GM23338 (cell line): ENCODE data around the gene HPS5. TPM values are rescaled to one million over a fixed set of nuclear protein-coding genes. Genes with fewer than 3 reads are reported as not detected.

Source experiments
- ATAC-seq: fragments of 200-7000 bp; cut with Tn5 transposase; 3 replicates; pipeline ENCODE4 v1.9.1; 2020
- DNase-seq: peaks from one replicate; pipeline ENCODE4 v3.0.0-alpha.2; 2015; ENCODE audit warnings: low spot score
- H2AFZ ChIP-seq: fragments of 200-600 bp; sonication (generic); 2 replicates; pipeline ENCODE4 v1.8.0; 2016; ENCODE audit warnings: antibody characterized with exemption, mild to moderate bottlenecking, moderate library complexity
- H3F3A ChIP-seq: fragments of 200-600 bp; sonication (generic); replicated peaks from 2 replicates; pipeline ENCODE4 v1.8.0; 2017; ENCODE audit warnings: antibody characterized with exemption, mixed run types, low read depth
- H3K27ac ChIP-seq: fragments of 200-600 bp; sonication (generic); 2 replicates; pipeline ENCODE4 v1.6.1; 2016; ENCODE audit warnings: low read depth
- H3K27me3 ChIP-seq: fragments of 200-600 bp; sonication (generic); 2 replicates; pipeline ENCODE4 v1.8.0; 2016; ENCODE audit warnings: mild to moderate bottlenecking, mixed run types, moderate library complexity; ENCODE audit not compliant: insufficient read depth
- H3K36me3 ChIP-seq: fragments of 200-600 bp; sonication (generic); 2 replicates; pipeline ENCODE4 v1.8.0; 2016; ENCODE audit warnings: mild to moderate bottlenecking; ENCODE audit not compliant: insufficient read depth
- H3K4me1 ChIP-seq: fragments of 200-600 bp; sonication (generic); 2 replicates; pipeline ENCODE4 v1.8.0; 2016; ENCODE audit warnings: mild to moderate bottlenecking, moderate library complexity; ENCODE audit not compliant: insufficient read depth
- H3K4me2 ChIP-seq: fragments of 200-600 bp; sonication (generic); 2 replicates; pipeline ENCODE4 v1.7.1; 2017; ENCODE audit warnings: mixed run types
- H3K4me3 ChIP-seq: fragments of 200-600 bp; sonication (generic); 2 replicates; pipeline ENCODE4 v1.6.1; 2016; ENCODE audit warnings: mixed run types
- H3K79me2 ChIP-seq: fragments of 200-600 bp; sonication (generic); replicated peaks from 2 replicates; pipeline ENCODE4 v1.8.0; 2017; ENCODE audit warnings: mild to moderate bottlenecking; ENCODE audit not compliant: insufficient read depth
- H3K9me2 ChIP-seq: fragments of 200-600 bp; sonication (generic); 2 replicates; pipeline ENCODE4 v1.8.0; 2017; ENCODE audit not compliant: insufficient read depth
- H4K20me1 ChIP-seq: fragments of 200-600 bp; sonication (generic); replicated peaks from 2 replicates; pipeline ENCODE4 v1.8.0; 2017; ENCODE audit warnings: mild to moderate bottlenecking; ENCODE audit not compliant: insufficient read depth
- H3K27ac Mint-ChIP-seq: 2 replicates; pipeline ENCODE4 v1.8.0; 2020; ENCODE audit warnings: inconsistent platforms, mild to moderate bottlenecking, moderate library complexity, mixed read lengths
- H3K27me3 Mint-ChIP-seq: 3 replicates; pipeline ENCODE4 v1.8.0; 2022; ENCODE audit warnings: low read depth, mild to moderate bottlenecking, moderate library complexity, mixed read lengths, inconsistent platforms; ENCODE audit not compliant: insufficient read depth, poor library complexity
- H3K36me3 Mint-ChIP-seq: 3 replicates; pipeline ENCODE4 v1.8.0; 2021; ENCODE audit warnings: low read depth, mild to moderate bottlenecking, inconsistent platforms, moderate library complexity, mixed read lengths
- H3K4me1 Mint-ChIP-seq: 3 replicates; pipeline ENCODE4 v1.8.0; 2020; ENCODE audit warnings: mild to moderate bottlenecking, inconsistent platforms, mixed read lengths
- H3K4me3 Mint-ChIP-seq: 3 replicates; pipeline ENCODE4 v1.8.0; 2021; ENCODE audit warnings: moderate library complexity, mild to moderate bottlenecking, inconsistent platforms, mixed read lengths
- H3K9me3 Mint-ChIP-seq: 3 replicates; pipeline ENCODE4 v1.8.0; 2020; ENCODE audit warnings: moderate library complexity, mild to moderate bottlenecking, inconsistent platforms, mixed read lengths
- CTCF ChIP-seq, 2 experiments: fragments of 200-600 bp in 1 of 2; sonication (generic) in 1 of 2; conservative IDR thresholded peaks; 2 replicates each; pipeline versions ENCODE4 v1.5.1 to v1.6.1; 2016 to 2017; ENCODE audit warnings: antibody characterized with exemption in 2 of 2, low read depth in 2 of 2, mild to moderate bottlenecking in 2 of 2, moderate library complexity in 1 of 2
- STAT1 ChIP-seq: IDR thresholded peaks from one replicate; pipeline ENCODE4 v1.6.1; 2016; ENCODE audit warnings: antibody characterized with exemption; ENCODE audit not compliant: unreplicated experiment
- polyA plus RNA-seq: library from polyadenylated mRNA; unstranded; fragments of >200 nt; fragmentation: Nextera tagmentation; extraction: Ambion mirVana; gene quantifications from 2 replicates; pipeline ENCODE4 v1.2.1, GENCODE V29; 2016
- total RNA-seq: library from RNA; depleted of rRNA; stranded (reverse); fragments of >200 nt; shearing (Covaris generic); gene quantifications from 2 replicates; pipeline ENCODE4 v1.2.3, GENCODE V29; 2014
- TF ChIP-seq, protein P1 (sequence below): IDR thresholded peaks from one replicate; pipeline ENCODE4 v1.6.1; 2018; ENCODE audit warnings: antibody characterized with exemption; ENCODE audit not compliant: unreplicated experiment
- TF ChIP-seq, protein P2 (sequence below): fragments of 250-450 bp; sonication (Bioruptor Pico); IDR thresholded peaks from 2 replicates; pipeline ENCODE4 v1.5.0; 2020; ENCODE audit warnings: mild to moderate bottlenecking, moderate library complexity

The HPS5 gene
- total and polyA plus RNA-seq, 2 experiments from 2014 or later: 11.5 to 18.6 TPM

- H3K79me2 ChIP-seq: no peaks in the 10 kb centered on the region
- H2AFZ ChIP-seq: no peak overlapping the region
- 0 out of 2 replicates have a peak, but pooled peaks cover under 1% of the 10 kb centered on the region for H3K36me3 ChIP-seq
- DNase-seq: no peak
- H3K9me2 ChIP-seq: no peaks in the 10 kb centered on the region
- Mint-ChIP-seq H3K9me3 (no peaks in the 10 kb centered on the region), H3K27ac (no peak overlapping the region), H3K4me3 (no peak overlapping the region), H3K27me3 (peaks cover 2% of the 10 kb centered on the region), H3K4me1 (no peaks in the 10 kb centered on the region), H3K36me3 (peaks cover 10% of the 10 kb centered on the region; the same call in 2 of the 3 replicates)
- no peak overlapping the region for H3K4me2 ChIP-seq
- no peak for ATAC-seq
- H4K20me1 ChIP-seq: no peaks in the 10 kb centered on the region; the same call in 1 of the 2 replicates
- H3K4me3 ChIP-seq: no peak overlapping the region
- no peaks in the 10 kb centered on the region for H3K27me3 ChIP-seq
- TF ChIP-seq, protein P1, sequence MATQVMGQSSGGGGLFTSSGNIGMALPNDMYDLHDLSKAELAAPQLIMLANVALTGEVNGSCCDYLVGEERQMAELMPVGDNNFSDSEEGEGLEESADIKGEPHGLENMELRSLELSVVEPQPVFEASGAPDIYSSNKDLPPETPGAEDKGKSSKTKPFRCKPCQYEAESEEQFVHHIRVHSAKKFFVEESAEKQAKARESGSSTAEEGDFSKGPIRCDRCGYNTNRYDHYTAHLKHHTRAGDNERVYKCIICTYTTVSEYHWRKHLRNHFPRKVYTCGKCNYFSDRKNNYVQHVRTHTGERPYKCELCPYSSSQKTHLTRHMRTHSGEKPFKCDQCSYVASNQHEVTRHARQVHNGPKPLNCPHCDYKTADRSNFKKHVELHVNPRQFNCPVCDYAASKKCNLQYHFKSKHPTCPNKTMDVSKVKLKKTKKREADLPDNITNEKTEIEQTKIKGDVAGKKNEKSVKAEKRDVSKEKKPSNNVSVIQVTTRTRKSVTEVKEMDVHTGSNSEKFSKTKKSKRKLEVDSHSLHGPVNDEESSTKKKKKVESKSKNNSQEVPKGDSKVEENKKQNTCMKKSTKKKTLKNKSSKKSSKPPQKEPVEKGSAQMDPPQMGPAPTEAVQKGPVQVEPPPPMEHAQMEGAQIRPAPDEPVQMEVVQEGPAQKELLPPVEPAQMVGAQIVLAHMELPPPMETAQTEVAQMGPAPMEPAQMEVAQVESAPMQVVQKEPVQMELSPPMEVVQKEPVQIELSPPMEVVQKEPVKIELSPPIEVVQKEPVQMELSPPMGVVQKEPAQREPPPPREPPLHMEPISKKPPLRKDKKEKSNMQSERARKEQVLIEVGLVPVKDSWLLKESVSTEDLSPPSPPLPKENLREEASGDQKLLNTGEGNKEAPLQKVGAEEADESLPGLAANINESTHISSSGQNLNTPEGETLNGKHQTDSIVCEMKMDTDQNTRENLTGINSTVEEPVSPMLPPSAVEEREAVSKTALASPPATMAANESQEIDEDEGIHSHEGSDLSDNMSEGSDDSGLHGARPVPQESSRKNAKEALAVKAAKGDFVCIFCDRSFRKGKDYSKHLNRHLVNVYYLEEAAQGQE: no peak
- TF ChIP-seq STAT1 (no peak), CTCF (conservative IDR thresholded peaks at IDR 0.05; ENCODE audit: low read depth in 2 of 2) (no peak)
- TF ChIP-seq, protein P2, sequence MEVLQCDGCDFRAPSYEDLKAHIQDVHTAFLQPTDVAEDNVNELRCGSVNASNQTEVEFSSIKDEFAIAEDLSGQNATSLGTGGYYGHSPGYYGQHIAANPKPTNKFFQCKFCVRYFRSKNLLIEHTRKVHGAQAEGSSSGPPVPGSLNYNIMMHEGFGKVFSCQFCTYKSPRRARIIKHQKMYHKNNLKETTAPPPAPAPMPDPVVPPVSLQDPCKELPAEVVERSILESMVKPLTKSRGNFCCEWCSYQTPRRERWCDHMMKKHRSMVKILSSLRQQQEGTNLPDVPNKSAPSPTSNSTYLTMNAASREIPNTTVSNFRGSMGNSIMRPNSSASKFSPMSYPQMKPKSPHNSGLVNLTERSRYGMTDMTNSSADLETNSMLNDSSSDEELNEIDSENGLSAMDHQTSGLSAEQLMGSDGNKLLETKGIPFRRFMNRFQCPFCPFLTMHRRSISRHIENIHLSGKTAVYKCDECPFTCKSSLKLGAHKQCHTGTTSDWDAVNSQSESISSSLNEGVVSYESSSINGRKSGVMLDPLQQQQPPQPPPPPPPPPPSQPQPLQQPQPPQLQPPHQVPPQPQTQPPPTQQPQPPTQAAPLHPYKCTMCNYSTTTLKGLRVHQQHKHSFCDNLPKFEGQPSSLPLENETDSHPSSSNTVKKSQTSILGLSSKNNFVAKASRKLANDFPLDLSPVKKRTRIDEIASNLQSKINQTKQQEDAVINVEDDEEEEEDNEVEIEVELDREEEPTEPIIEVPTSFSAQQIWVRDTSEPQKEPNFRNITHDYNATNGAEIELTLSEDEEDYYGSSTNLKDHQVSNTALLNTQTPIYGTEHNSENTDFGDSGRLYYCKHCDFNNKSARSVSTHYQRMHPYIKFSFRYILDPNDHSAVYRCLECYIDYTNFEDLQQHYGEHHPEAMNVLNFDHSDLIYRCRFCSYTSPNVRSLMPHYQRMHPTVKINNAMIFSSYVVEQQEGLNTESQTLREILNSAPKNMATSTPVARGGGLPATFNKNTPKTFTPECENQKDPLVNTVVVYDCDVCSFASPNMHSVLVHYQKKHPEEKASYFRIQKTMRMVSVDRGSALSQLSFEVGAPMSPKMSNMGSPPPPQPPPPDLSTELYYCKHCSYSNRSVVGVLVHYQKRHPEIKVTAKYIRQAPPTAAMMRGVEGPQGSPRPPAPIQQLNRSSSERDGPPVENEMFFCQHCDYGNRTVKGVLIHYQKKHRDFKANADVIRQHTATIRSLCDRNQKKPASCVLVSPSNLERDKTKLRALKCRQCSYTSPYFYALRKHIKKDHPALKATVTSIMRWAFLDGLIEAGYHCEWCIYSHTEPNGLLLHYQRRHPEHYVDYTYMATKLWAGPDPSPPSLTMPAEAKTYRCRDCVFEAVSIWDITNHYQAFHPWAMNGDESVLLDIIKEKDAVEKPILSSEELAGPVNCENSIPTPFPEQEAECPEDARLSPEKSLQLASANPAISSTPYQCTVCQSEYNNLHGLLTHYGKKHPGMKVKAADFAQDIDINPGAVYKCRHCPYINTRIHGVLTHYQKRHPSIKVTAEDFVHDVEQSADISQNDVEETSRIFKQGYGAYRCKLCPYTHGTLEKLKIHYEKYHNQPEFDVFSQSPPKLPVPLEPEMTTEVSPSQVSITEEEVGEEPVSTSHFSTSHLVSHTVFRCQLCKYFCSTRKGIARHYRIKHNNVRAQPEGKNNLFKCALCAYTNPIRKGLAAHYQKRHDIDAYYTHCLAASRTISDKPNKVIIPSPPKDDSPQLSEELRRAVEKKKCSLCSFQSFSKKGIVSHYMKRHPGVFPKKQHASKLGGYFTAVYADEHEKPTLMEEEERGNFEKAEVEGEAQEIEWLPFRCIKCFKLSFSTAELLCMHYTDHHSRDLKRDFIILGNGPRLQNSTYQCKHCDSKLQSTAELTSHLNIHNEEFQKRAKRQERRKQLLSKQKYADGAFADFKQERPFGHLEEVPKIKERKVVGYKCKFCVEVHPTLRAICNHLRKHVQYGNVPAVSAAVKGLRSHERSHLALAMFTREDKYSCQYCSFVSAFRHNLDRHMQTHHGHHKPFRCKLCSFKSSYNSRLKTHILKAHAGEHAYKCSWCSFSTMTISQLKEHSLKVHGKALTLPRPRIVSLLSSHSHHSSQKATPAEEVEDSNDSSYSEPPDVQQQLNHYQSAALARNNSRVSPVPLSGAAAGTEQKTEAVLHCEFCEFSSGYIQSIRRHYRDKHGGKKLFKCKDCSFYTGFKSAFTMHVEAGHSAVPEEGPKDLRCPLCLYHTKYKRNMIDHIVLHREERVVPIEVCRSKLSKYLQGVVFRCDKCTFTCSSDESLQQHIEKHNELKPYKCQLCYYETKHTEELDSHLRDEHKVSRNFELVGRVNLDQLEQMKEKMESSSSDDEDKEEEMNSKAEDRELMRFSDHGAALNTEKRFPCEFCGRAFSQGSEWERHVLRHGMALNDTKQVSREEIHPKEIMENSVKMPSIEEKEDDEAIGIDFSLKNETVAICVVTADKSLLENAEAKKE (CRISPR knock-in tag): no peak
- no peaks in the 10 kb centered on the region for H3K4me1 ChIP-seq
- no peak overlapping the region for H3K27ac ChIP-seq
- H3F3A ChIP-seq: no peaks in the 10 kb centered on the region
These were observed 49.3 kb upstream of the HPS5 start for GRCh38 chr11:18371279-18371678.
